Naive thymus-derived CD4-positive, alpha-beta T cell (primary cell): ENCODE results near the gene TIPIN. TPM values are rescaled to one million over a fixed set of nuclear protein-coding genes. Genes with fewer than 3 reads are reported as not detected.

Experiments
- ATAC-seq: fragments of 150-1000 bp; cut with Tn5 transposase; 2 replicates; pipeline ENCODE4 v1.10.0; 2021; ENCODE audit warnings: mild to moderate bottlenecking, moderate library complexity
- CTCF ChIA-PET: fragments of 350-600 bp; sonication (Branson Sonifier 250); formaldehyde crosslinking; loops from one replicate; lab custom pipeline; 2021; ENCODE audit warnings: antibody characterized with exemption; lab: Charles Lee
- POLR2A ChIA-PET: fragments of 350-600 bp; sonication (Branson Sonifier 250); formaldehyde crosslinking; loops from one replicate; lab custom pipeline; 2021; ENCODE audit warnings: antibody characterized with exemption, inconsistent platforms; lab: Charles Lee
- DNase-seq, 9 donors: peaks; one replicate each; pipeline versions ENCODE4 v3.0.0 to v3.0.0-alpha.2; 2020 to 2022; ENCODE audit warnings: mixed read lengths in 1 of 9
- H3K27ac ChIP-seq: one replicate; pipeline ENCODE4 v1.7.0; 2013; ENCODE audit warnings: mild to moderate bottlenecking, low read depth, low read length, moderate library complexity
- H3K27me3 ChIP-seq, 2 donors: one replicate each; pipeline ENCODE4 v1.7.0; 2013; ENCODE audit warnings: low read length in 2 of 2, mild to moderate bottlenecking in 2 of 2, moderate library complexity in 2 of 2; ENCODE audit not compliant: control insufficient read depth in 2 of 2, insufficient read depth in 2 of 2
- H3K36me3 ChIP-seq, 3 experiments: 1 replicate in 2 of 3; 2 replicates in 1 of 3; pipeline ENCODE4 v1.7.0; 2013; ENCODE audit warnings: low read length in 3 of 3, mild to moderate bottlenecking in 3 of 3, moderate library complexity in 1 of 3; ENCODE audit not compliant: insufficient read depth in 3 of 3, control insufficient read depth in 2 of 3
- H3K4me1 ChIP-seq, 2 donors: one replicate each; pipeline ENCODE4 v1.7.0; 2013; ENCODE audit warnings: low read length in 2 of 2, mild to moderate bottlenecking in 2 of 2, moderate library complexity in 1 of 2; ENCODE audit not compliant: control insufficient read depth in 2 of 2, insufficient read depth in 2 of 2
- H3K4me3 ChIP-seq: 2 replicates; pipeline ENCODE4 v1.7.0; 2013; ENCODE audit warnings: mild to moderate bottlenecking, low read length
- H3K9me3 ChIP-seq, 3 experiments: 1 replicate in 2 of 3; 2 replicates in 1 of 3; pipeline ENCODE4 v1.7.0; 2013; ENCODE audit warnings: low read length in 3 of 3; ENCODE audit not compliant: control insufficient read depth in 2 of 3
- H3K27ac Mint-ChIP-seq, 9 donors: one replicate each; pipeline ENCODE4 v1.8.0; 2020 to 2022; ENCODE audit warnings: mixed read lengths in 9 of 9, mild to moderate bottlenecking in 8 of 9, moderate library complexity in 5 of 9, inconsistent platforms in 2 of 9
- H3K27me3 Mint-ChIP-seq, 5 donors: one replicate each; pipeline ENCODE4 v1.8.0; 2021 to 2022; ENCODE audit warnings: mixed read lengths in 5 of 5, mild to moderate bottlenecking in 1 of 5
- H3K36me3 Mint-ChIP-seq, 5 donors: one replicate each; pipeline ENCODE4 v1.8.0; 2020 to 2022; ENCODE audit warnings: mixed read lengths in 5 of 5, mild to moderate bottlenecking in 3 of 5, inconsistent platforms in 1 of 5
- H3K4me1 Mint-ChIP-seq, 7 donors: one replicate each; pipeline ENCODE4 v1.8.0; 2020 to 2022; ENCODE audit warnings: mixed read lengths in 7 of 7, mild to moderate bottlenecking in 3 of 7, inconsistent platforms in 1 of 7
- H3K4me3 Mint-ChIP-seq, 10 donors: one replicate each; pipeline ENCODE4 v1.8.0; 2020 to 2022; ENCODE audit warnings: mild to moderate bottlenecking in 10 of 10, mixed read lengths in 10 of 10, moderate library complexity in 6 of 10, inconsistent platforms in 2 of 10
- H3K9me3 Mint-ChIP-seq, 11 donors: one replicate each; pipeline ENCODE4 v1.8.0; 2020 to 2022; ENCODE audit warnings: mixed read lengths in 11 of 11, mild to moderate bottlenecking in 4 of 11, inconsistent platforms in 1 of 11, moderate library complexity in 1 of 11
- intact Hi-C, 2 donors: fragments of 100-400 bp; cut with micrococcal nuclease; formaldehyde crosslinking; loops; one replicate each; pipeline ENCODE4 v1.15.1; 2023
- polyA plus RNA-seq, 2 donors: library from polyadenylated mRNA; unstranded; fragments of 300-500 nt; fragmentation: Illumina TruSeq; gene quantifications; one replicate each; pipeline ENCODE4 v1.2.3, GENCODE V29; 2021
- total RNA-seq, 6 experiments: library from RNA in 5 of 6; stranded (reverse) in 5 of 6; gene quantifications; 1 replicate in 5 of 6; 2 replicates in 1 of 6; pipeline ENCODE4 v1.2.3 and lab custom pipeline; 2021 to 2026

The TIPIN gene
- total and polyA plus RNA-seq, 7 experiments from 2014 or later, result 3.8 to 28.2 (median 9.9) TPM

- DNase-seq (peak in 2 of 9 donors; percentile 5 to 27), ATAC-seq (no peak)
- Histone ChIP-seq H3K36me3 (no peaks in the 10 kb centered on the region), H3K9me3 (no peaks in the 10 kb centered on the region), H3K4me1 (peaks cover 13 to 31% of the 10 kb centered on the region in 2 donors), H3K4me3 (peak overlapping the region; percentile 60), H3K27me3 (no peaks in the 10 kb centered on the region), H3K27ac (peak overlapping the region; percentile 84)
- peak overlapping the region; percentile 85 to 97 (median 94) for H3K27ac Mint-ChIP-seq
- CTCF ChIA-PET, result interaction anchor here (0.6 to 2.2 kb wide), 2 partner anchors 204 to 515 kb away, joined by 3 to 9 read pairs; no protein-coding TSS in a partner anchor
- peak overlapping the region; percentile 82 to 93 (median 89) for H3K4me3 Mint-ChIP-seq
- intact Hi-C loops, result loop anchor here (1.0 to 10.0 kb wide), 7 partner anchors 42 to 990 kb away; partner anchors contain the start of genes INTS14 (in 1 of the 2), MEGF11 (in 1 of the 2), RAB11A (in 1 of the 2) and RNU5B-1 (in 1 of the 2)
- H3K27me3 Mint-ChIP-seq, result no peaks in the 10 kb centered on the region
- H3K4me1 Mint-ChIP-seq, result peaks cover 22 to 57% (median 48%) of the 10 kb centered on the region in 7 donors
- H3K9me3 Mint-ChIP-seq, result no peaks in the 10 kb centered on the region
- POLR2A ChIA-PET, result interaction anchor here (0.5 to 3.4 kb wide), 3 partner anchors 10 to 211 kb away, joined by 3 to 13 read pairs (median 6); partner anchors contain the start of genes RPL4, SNAPC5 and ZWILCH
- H3K36me3 Mint-ChIP-seq, result peaks cover 0 to 8% (median 4%) of the 10 kb centered on the region in 5 donors
Measured at GRCh38 chr15:66294157-66294931, 62.1 kb downstream of the TIPIN start.

GRCh38 chr15:66293419-66294156 is 62.9 kb downstream of the TIPIN start, which contains the start of gene DIS3L:
DIS3L (plus strand) TSS chr15:66293568; CDS start chr15:66293597, 29 bp downstream.
- Histone ChIP-seq H3K4me1 (peaks cover 13 to 31% of the 10 kb centered on the region in 2 donors), H3K4me3 (peak within 1 kb of the TSS; percentile 69), H3K27me3 (no peaks in the 10 kb centered on the region), H3K27ac (peak within 1 kb of the TSS; percentile 84), H3K36me3 (no peaks in the 10 kb centered on the region), H3K9me3 (no peaks in the 10 kb centered on the region)
- H3K9me3 Mint-ChIP-seq, result no peaks in the 10 kb centered on the region
- H3K27ac Mint-ChIP-seq, result peak within 1 kb of the TSS; percentile 86 to 97 (median 96)
- peak within 1 kb of the TSS; percentile 82 to 93 (median 89) for H3K4me3 Mint-ChIP-seq
- H3K4me1 Mint-ChIP-seq, result peaks cover 20 to 57% (median 48%) of the 10 kb centered on the region in 7 donors
- peaks cover 0 to 4% (median 0%) of the 10 kb centered on the region in 5 donors for H3K27me3 Mint-ChIP-seq
- DNase-seq (peak; percentile 55 to 80 (median 69)), ATAC-seq (peak; percentile 85)
- CTCF ChIA-PET, result interaction anchor here (0.6 to 2.2 kb wide), 2 partner anchors 18 to 205 kb away, joined by 4 to 9 read pairs; no protein-coding TSS in a partner anchor
- POLR2A ChIA-PET, result interaction anchor here (0.7 to 3.4 kb wide), 4 partner anchors 9 to 993 kb away, joined by 3 to 13 read pairs (median 5); partner anchors contain the start of genes RAB11A and SNAPC5
- H3K36me3 Mint-ChIP-seq, result peaks cover 0 to 5% (median 4%) of the 10 kb centered on the region in 5 donors
- intact Hi-C loops, result loop anchor here (1.0 to 10.0 kb wide), 11 partner anchors 41 to 989 kb away; partner anchors contain the start of genes MAP2K1 (in 2 of the 2), RPL4 (in 2 of the 2), SNAPC5 (in 2 of the 2) and TIPIN (in 2 of the 2)

- ATAC-seq (no peak), DNase-seq (peak in 2 of 9 donors; percentile 5 to 8)
- Mint-ChIP-seq H3K36me3 (peaks cover 0 to 5% (median 3%) of the 10 kb centered on the region in 5 donors), H3K27ac (peak overlapping the region; percentile 86 to 97 (median 95)), H3K4me1 (peaks cover 19 to 57% (median 48%) of the 10 kb centered on the region in 7 donors), H3K4me3 (peak overlapping the region; percentile 73 to 88 (median 85)), H3K9me3 (no peaks in the 10 kb centered on the region), H3K27me3 (peaks cover 0 to 4% (median 0%) of the 10 kb centered on the region in 5 donors)
- H3K9me3 ChIP-seq, result no peaks in the 10 kb centered on the region
- H3K27ac ChIP-seq, result peak overlapping the region; percentile 84
- intact Hi-C loops, result loop anchor here (1.0 to 10.0 kb wide), 10 partner anchors 40 to 988 kb away; partner anchors contain the start of genes MAP2K1 (in 2 of the 2), TIPIN (in 2 of the 2), INTS14 (in 1 of the 2) and MEGF11 (in 1 of the 2)
- peak overlapping the region; percentile 69 for H3K4me3 ChIP-seq
- no peaks in the 10 kb centered on the region for H3K27me3 ChIP-seq
- H3K36me3 ChIP-seq, result no peaks in the 10 kb centered on the region
- ChIA-PET CTCF (interaction anchor here (0.6 to 1.1 kb wide), 3 partner anchors 19 to 694 kb away, joined by 3 to 4 read pairs (median 4); no protein-coding TSS in a partner anchor), POLR2A (interaction anchor here (0.6 to 3.4 kb wide), 9 partner anchors 8 to 1508 kb away, joined by 3 to 13 read pairs (median 3); partner anchors contain the start of genes RAB11A and SNAPC5)
- peaks cover 13 to 32% of the 10 kb centered on the region in 2 donors for H3K4me1 ChIP-seq
Measured at GRCh38 chr15:66292571-66293418, 63.7 kb downstream of the TIPIN start.

GRCh38 chr15:66291816-66292570 is 64.5 kb downstream of the TIPIN start:
- H3K9me3 Mint-ChIP-seq, result no peaks in the 10 kb centered on the region
- peaks cover 0 to 4% (median 0%) of the 10 kb centered on the region in 5 donors for H3K36me3 Mint-ChIP-seq
- ATAC-seq, result no peak
- Histone ChIP-seq H3K36me3 (no peaks in the 10 kb centered on the region), H3K27ac (peak overlapping the region; percentile 84), H3K9me3 (no peaks in the 10 kb centered on the region), H3K27me3 (no peaks in the 10 kb centered on the region), H3K4me3 (no peak overlapping the region), H3K4me1 (peaks cover 13 to 35% of the 10 kb centered on the region in 2 donors)
- peak in 1 of 9 donors; percentile 4 for DNase-seq
- ChIA-PET POLR2A (interaction anchor here (0.5 to 3.4 kb wide), 8 partner anchors 9 to 1507 kb away, joined by 3 to 13 read pairs (median 4); partner anchors contain the start of genes RAB11A and SNAPC5), CTCF (interaction anchor here (1.0 to 1.1 kb wide), 2 partner anchors 654 to 693 kb away, joined by 3 to 4 read pairs; no protein-coding TSS in a partner anchor)
- intact Hi-C loops, result loop anchor here (2.0 to 10.0 kb wide), 8 partner anchors 40 to 987 kb away; partner anchors contain the start of genes INTS14 (in 1 of the 2), MAP2K1 (in 1 of the 2), MEGF11 (in 1 of the 2) and RAB11A (in 1 of the 2)
- peaks cover 21 to 61% (median 53%) of the 10 kb centered on the region in 7 donors for H3K4me1 Mint-ChIP-seq
- H3K27me3 Mint-ChIP-seq, result peaks cover 0 to 4% (median 0%) of the 10 kb centered on the region in 5 donors
- peak overlapping the region; percentile 86 to 97 (median 95) for H3K27ac Mint-ChIP-seq
- peak overlapping the region; percentile 73 to 88 (median 85) for H3K4me3 Mint-ChIP-seq
